ENCODE measurements around the gene U2AF1L4.

Gene U2AF1L4

GRCh38 chr19:35784503-35785338 lies 39.5 kb upstream of the U2AF1L4 start:
- no peak for DNase-seq (ENCODE audit: extremely low read depth, low read depth)
- TF ChIP-seq CTCF (IDR thresholded peaks at IDR 0.05; ENCODE audit: low read depth, low read length) = no peak

GRCh38 chr19:35783469-35784434 lies 38.5 kb upstream of the U2AF1L4 start:
- DNase-seq (ENCODE audit: extremely low read depth, low read depth) = no peak
- no peak for TF ChIP-seq CTCF (IDR thresholded peaks at IDR 0.05; ENCODE audit: low read depth, low read length)

- DNase-seq (ENCODE audit: extremely low read depth, low read depth) = no peak
- no peak for TF ChIP-seq CTCF (IDR thresholded peaks at IDR 0.05; ENCODE audit: low read depth, low read length)
These were observed 37.4 kb upstream of the U2AF1L4 start for GRCh38 chr19:35782589-35782988.

- no peak for TF ChIP-seq CTCF (IDR thresholded peaks at IDR 0.05; ENCODE audit: low read depth, low read length)
- no peak for DNase-seq (ENCODE audit: extremely low read depth, low read depth)
These were observed 36.4 kb upstream of the U2AF1L4 start for GRCh38 chr19:35781650-35782049.

GRCh38 chr19:35780717-35781116 lies 35.5 kb upstream of the U2AF1L4 start:
- no peak for DNase-seq (ENCODE audit: extremely low read depth, low read depth)
- no peak for TF ChIP-seq CTCF (IDR thresholded peaks at IDR 0.05; ENCODE audit: low read depth, low read length)

- TF ChIP-seq CTCF (IDR thresholded peaks at IDR 0.05; ENCODE audit: low read depth, low read length) = no peak
- DNase-seq (ENCODE audit: extremely low read depth, low read depth) = no peak
These were observed 34.8 kb upstream of the U2AF1L4 start for GRCh38 chr19:35780058-35780457.

GRCh38 chr19:35779033-35779432 lies 33.8 kb upstream of the U2AF1L4 start:
- DNase-seq (ENCODE audit: extremely low read depth, low read depth) = no peak

More at GRCh38 chr19:35779033-35779432, 33.8 kb upstream of the U2AF1L4 start:
- TF ChIP-seq CTCF (IDR thresholded peaks at IDR 0.05; ENCODE audit: low read depth, low read length) = no peak

All from AG09319 (cell line).